CD14-positive monocyte (primary cell): ENCODE results near the gene CAST. TPM values are rescaled to one million over a fixed set of nuclear protein-coding genes. Genes with fewer than 3 reads are reported as not detected.

Experiments used
- DNase-seq, 3 donors: peaks; one replicate each; pipeline ENCODE4 v3.0.0-alpha.2; 2011 to 2022
- H2AFZ ChIP-seq: 2 replicates; pipeline ENCODE4 v1.6.0; 2012; ENCODE audit warnings: mild to moderate bottlenecking, low read depth, low read length, inconsistent platforms; ENCODE audit not compliant: insufficient read depth, poor library complexity, severe bottlenecking
- H3K27ac ChIP-seq, 2 donors: 1 replicate in 1 of 2; 2 replicates in 1 of 2; pipeline ENCODE4 v1.5.1; 2012 to 2013; ENCODE audit warnings: low read length in 2 of 2, control low read depth in 1 of 2, inconsistent platforms in 1 of 2, low read depth in 1 of 2, mild to moderate bottlenecking in 1 of 2
- H3K27me3 ChIP-seq, 2 donors: one replicate each; pipeline versions ENCODE4 v1.6.0 to v1.6.1; 2011 to 2013; ENCODE audit warnings: low read length in 2 of 2; ENCODE audit not compliant: control insufficient read depth in 2 of 2, insufficient read depth in 2 of 2
- H3K36me3 ChIP-seq, 2 donors: replicated peaks in 1 of 2; 1 replicate in 1 of 2; 2 replicates in 1 of 2; pipeline versions ENCODE4 v1.5.1 to v1.6.1; 2012 to 2013; ENCODE audit warnings: low read length in 2 of 2, control low read depth in 1 of 2, inconsistent platforms in 1 of 2, mild to moderate bottlenecking in 1 of 2; ENCODE audit not compliant: insufficient read depth in 2 of 2, control insufficient read depth in 1 of 2
- H3K4me1 ChIP-seq, 2 donors: 1 replicate in 1 of 2; 2 replicates in 1 of 2; pipeline versions ENCODE4 v1.5.1 to v1.6.1; 2012 to 2013; ENCODE audit warnings: low read length in 2 of 2, control low read depth in 1 of 2, inconsistent platforms in 1 of 2, mild to moderate bottlenecking in 1 of 2, moderate library complexity in 1 of 2; ENCODE audit not compliant: insufficient read depth in 2 of 2, control insufficient read depth in 1 of 2
- H3K4me2 ChIP-seq: replicated peaks from 2 replicates; pipeline ENCODE3; 2012; ENCODE audit warnings: low read length, moderate library complexity, mild to moderate bottlenecking; ENCODE audit not compliant: poor library complexity, severe bottlenecking; ENCODE audit errors: extremely low read depth
- H3K4me3 ChIP-seq, 3 experiments: fragments of 200-600 bp in 1 of 3; sonication (generic) in 1 of 3; replicated peaks in 1 of 3; 1 replicate in 2 of 3; 2 replicates in 1 of 3; pipeline ENCODE4 v1.5.1; 2011 to 2013; ENCODE audit warnings: low read length in 3 of 3, mild to moderate bottlenecking in 3 of 3, control low read depth in 2 of 3, low read depth in 2 of 3, inconsistent platforms in 1 of 3, moderate library complexity in 1 of 3
- H3K79me2 ChIP-seq: 2 replicates; pipeline ENCODE4 v1.6.0; 2012; ENCODE audit warnings: mild to moderate bottlenecking, control low read depth, inconsistent platforms, low read length, moderate library complexity; ENCODE audit not compliant: insufficient read depth
- H3K9ac ChIP-seq: 2 replicates; pipeline ENCODE4 v1.6.0; 2017; ENCODE audit warnings: low read length, mild to moderate bottlenecking; ENCODE audit not compliant: insufficient read depth, poor library complexity, severe bottlenecking
- H3K9me3 ChIP-seq, 2 donors: replicated peaks in 1 of 2; 1 replicate in 1 of 2; 2 replicates in 1 of 2; pipeline versions ENCODE4 v1.5.1 to v1.6.1; 2012 to 2013; ENCODE audit warnings: low read length in 2 of 2, control low read depth in 1 of 2; ENCODE audit not compliant: control insufficient read depth in 1 of 2, insufficient read depth in 1 of 2
- H4K20me1 ChIP-seq: 2 replicates; pipeline ENCODE4 v1.6.0; 2012; ENCODE audit warnings: mild to moderate bottlenecking, low read length, control low read depth, moderate library complexity; ENCODE audit not compliant: insufficient read depth
- H3K27ac Mint-ChIP-seq, 7 donors: one replicate each; pipeline ENCODE4 v1.8.0; 2020; ENCODE audit warnings: mild to moderate bottlenecking in 7 of 7, mixed read lengths in 7 of 7, moderate library complexity in 6 of 7, inconsistent platforms in 2 of 7
- H3K27me3 Mint-ChIP-seq, 3 donors: one replicate each; pipeline ENCODE4 v1.8.0; 2021 to 2022; ENCODE audit warnings: low read depth in 3 of 3, mild to moderate bottlenecking in 3 of 3, mixed read lengths in 3 of 3, moderate library complexity in 3 of 3, inconsistent platforms in 1 of 3
- H3K36me3 Mint-ChIP-seq, 2 donors: one replicate each; pipeline ENCODE4 v1.8.0; 2020; ENCODE audit warnings: mixed read lengths in 2 of 2, inconsistent platforms in 1 of 2, mild to moderate bottlenecking in 1 of 2
- H3K4me1 Mint-ChIP-seq: one replicate; pipeline ENCODE4 v1.8.0; 2020; ENCODE audit warnings: mild to moderate bottlenecking, mixed read lengths
- H3K4me3 Mint-ChIP-seq, 2 donors: one replicate each; pipeline ENCODE4 v1.8.0; 2020; ENCODE audit warnings: mild to moderate bottlenecking in 2 of 2, mixed read lengths in 2 of 2, moderate library complexity in 1 of 2
- H3K9me3 Mint-ChIP-seq, 7 donors: one replicate each; pipeline ENCODE4 v1.8.0; 2020 to 2022; ENCODE audit warnings: mixed read lengths in 7 of 7, mild to moderate bottlenecking in 6 of 7, moderate library complexity in 6 of 7, inconsistent platforms in 2 of 7
- CTCF ChIP-seq: fragments of 200-600 bp; IDR thresholded peaks from one replicate; pipeline ENCODE4 v1.8.0; 2022; ENCODE audit warnings: antibody characterized with exemption, mild to moderate bottlenecking
- WGBS: methylation state at CpG from one replicate; pipeline ENCODE4 v1.1.5; 2013; ENCODE audit warnings: missing lambda C conversion rate; ENCODE audit not compliant: insufficient coverage; 5-methylcytosine and 5-hydroxymethylcytosine counted together
- intact Hi-C, 2 donors: fragments of 100-400 bp; cut with micrococcal nuclease; formaldehyde crosslinking; loops; one replicate each; pipeline versions ENCODE4 v1.15.0 to v1.15.1; 2023
- polyA plus RNA-seq, 3 donors: library from polyadenylated mRNA; depleted of rRNA in 1 of 3; unstranded in 2 of 3; stranded (reverse) in 1 of 3; fragments of 300-500 nt in 2 of 3; fragments of >200 nt in 1 of 3; fragmentation: Illumina TruSeq in 2 of 3; gene quantifications; 1 replicate in 2 of 3; 2 replicates in 1 of 3; pipeline ENCODE4 v1.2.3, GENCODE V29; 2012 to 2021

The CAST gene
- polyA plus RNA-seq, 3 donors, result 49.6 to 125 (median 76.8) TPM

- H3K4me1 Mint-ChIP-seq, result peaks cover 30% of the 10 kb centered on the region
- Histone ChIP-seq H3K4me3 (no peak overlapping the region), H3K9me3 (no peaks in the 10 kb centered on the region), H3K27ac (no peak overlapping the region), H3K4me1 (peaks cover 2% of the 10 kb centered on the region in 2 donors), H3K36me3 (peaks cover 17 to 49% of the 10 kb centered on the region in 2 donors), H3K79me2 (peaks cover 100% of the 10 kb centered on the region), H4K20me1 (peaks cover 100% of the 10 kb centered on the region), H2AFZ (no peak overlapping the region), H3K9ac (no peak overlapping the region), H3K27me3 (no peaks in the 10 kb centered on the region), H3K4me2 (no peak overlapping the region)
- H3K27me3 Mint-ChIP-seq, result no peaks in the 10 kb centered on the region
- WGBS, result 100% methylated on average over 2 of the region's 5 CpGs
- H3K9me3 Mint-ChIP-seq, result no peaks in the 10 kb centered on the region
- no peak for DNase-seq
- intact Hi-C loops, result no loop called here
- peak overlapping the region in 4 of 7 donors; percentile 20 to 59 (median 40) for H3K27ac Mint-ChIP-seq
- no peak for TF ChIP-seq CTCF
- peaks cover 29 to 35% of the 10 kb centered on the region in 2 donors for H3K36me3 Mint-ChIP-seq
- no peak overlapping the region for H3K4me3 Mint-ChIP-seq
Observed at GRCh38 chr5:96671441-96671840, 9.3 kb downstream of the CAST start.

- peak overlapping the region in 1 of 7 donors; percentile 67 for H3K27ac Mint-ChIP-seq
- H3K79me2 ChIP-seq, result peaks cover 100% of the 10 kb centered on the region
- H3K36me3 ChIP-seq, result peaks cover 34 to 66% of the 10 kb centered on the region in 2 donors
- intact Hi-C loops, result no loop called here
- H3K36me3 Mint-ChIP-seq, result peaks cover 37 to 46% of the 10 kb centered on the region in 2 donors
- no peaks in the 10 kb centered on the region for H3K4me1 ChIP-seq
- peaks cover 0 to 2% (median 0%) of the 10 kb centered on the region in 3 donors for H3K27me3 Mint-ChIP-seq
- H3K4me3 Mint-ChIP-seq, result no peak overlapping the region
- H3K9ac ChIP-seq, result no peak overlapping the region
- H3K9me3 ChIP-seq, result no peaks in the 10 kb centered on the region
- no peak overlapping the region for H3K4me3 ChIP-seq
- H3K4me2 ChIP-seq, result no peak overlapping the region
- no peaks in the 10 kb centered on the region for H3K27me3 ChIP-seq
- H4K20me1 ChIP-seq, result peaks cover 100% of the 10 kb centered on the region
- no peak overlapping the region for H3K27ac ChIP-seq
- H2AFZ ChIP-seq, result no peak overlapping the region
- no peak for TF ChIP-seq CTCF
- H3K4me1 Mint-ChIP-seq, result peaks cover 18% of the 10 kb centered on the region
- DNase-seq, result no peak
- H3K9me3 Mint-ChIP-seq, result no peaks in the 10 kb centered on the region
Observed at GRCh38 chr5:96673127-96673526, 11.0 kb downstream of the CAST start.
